Measurements from ENCODE around the gene SARNP.
A peak's percentile ranks its signal among the peaks of the same experiment; 100 is the strongest.

Gene SARNP

GRCh38 chr12:55833056-55833455 is 15.5 kb upstream of the SARNP start:
- DNase-seq (ENCODE audit: low spot score): no peak
- TF ChIP-seq CTCF (IDR thresholded peaks at IDR 0.05; ENCODE audit: extremely low read depth, missing control alignments): no peak

- no peak for DNase-seq (ENCODE audit: low spot score)
- TF ChIP-seq CTCF (IDR thresholded peaks at IDR 0.05; ENCODE audit: extremely low read depth, missing control alignments): no peak
Observed at GRCh38 chr12:55831447-55831815, 13.9 kb upstream of the SARNP start.

- peak; percentile 60 for DNase-seq (ENCODE audit: low spot score)
- TF ChIP-seq CTCF (IDR thresholded peaks at IDR 0.05; ENCODE audit: extremely low read depth, missing control alignments): no peak
Observed at GRCh38 chr12:55830601-55831446, 13.3 kb upstream of the SARNP start.

- no peak for TF ChIP-seq CTCF (IDR thresholded peaks at IDR 0.05; ENCODE audit: extremely low read depth, missing control alignments)
- DNase-seq (ENCODE audit: low spot score): peak; percentile 41
Observed at GRCh38 chr12:55829967-55830600, 12.6 kb upstream of the SARNP start.

DNA sequence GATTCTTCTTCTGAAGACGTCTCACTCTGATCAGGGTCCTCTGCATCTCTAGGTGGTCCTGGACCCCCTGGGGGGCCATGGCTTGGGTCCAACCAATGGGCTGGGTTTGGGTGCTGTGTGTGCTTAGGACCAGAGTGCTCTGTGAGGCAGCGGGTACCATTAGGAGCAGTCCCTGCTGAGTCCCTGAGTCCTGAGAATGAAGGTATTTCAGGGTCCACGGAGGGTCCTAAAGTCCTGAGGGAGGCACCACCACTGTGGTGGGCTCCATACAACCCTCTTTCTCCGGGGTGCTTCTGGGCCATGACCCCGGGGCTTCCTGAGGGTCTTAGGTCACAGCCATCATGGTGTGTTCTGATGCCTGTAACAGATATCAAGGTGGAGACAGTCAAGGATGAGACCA is 10.8 kb upstream of the SARNP start:
- no peak for TF ChIP-seq CTCF (IDR thresholded peaks at IDR 0.05; ENCODE audit: extremely low read depth, missing control alignments)
- no peak for DNase-seq (ENCODE audit: low spot score)

- no peak for TF ChIP-seq CTCF (IDR thresholded peaks at IDR 0.05; ENCODE audit: extremely low read depth, missing control alignments)
Observed at GRCh38 chr12:55827806-55828205, 10.3 kb upstream of the SARNP start.

GRCh38 chr12:55824726-55825125 is 7.2 kb upstream of the SARNP start:
- TF ChIP-seq CTCF (IDR thresholded peaks at IDR 0.05; ENCODE audit: extremely low read depth, missing control alignments): no peak
- DNase-seq (ENCODE audit: low spot score): no peak

More at GRCh38 chr12:55827806-55828205, 10.3 kb upstream of the SARNP start:
- DNase-seq (ENCODE audit: low spot score): no peak
